Gastrocnemius medialis (tissue), 4 donors: ENCODE data around the gene ZNF805. TPM values are rescaled to one million over a fixed set of nuclear protein-coding genes. Genes with fewer than 3 reads are reported as not detected.

Experiments used
- ATAC-seq, 2 donors: fragments of 150-250 bp; one replicate each; pipeline ENCODE4 v1.9.1; 2016
- DNase-seq, 2 donors: peaks; one replicate each; pipeline ENCODE4 v3.0.0-alpha.2; 2019
- H3K27ac ChIP-seq, 4 donors: fragments of 200-600 bp; sonication (generic); 1 replicate in 1 of 4; 2 replicates in 3 of 4; pipeline ENCODE4 v1.5.1; 2016 to 2018; ENCODE audit warnings: mild to moderate bottlenecking in 2 of 4, moderate library complexity in 1 of 4
- H3K27me3 ChIP-seq, 3 donors: fragments of 200-600 bp; sonication (generic) in 2 of 3; 1 replicate in 1 of 3; 2 replicates in 2 of 3; pipeline versions ENCODE4 v1.5.1 to v1.6.0; 2016 to 2019; ENCODE audit warnings: mild to moderate bottlenecking in 1 of 3, moderate library complexity in 1 of 3
- H3K36me3 ChIP-seq, 2 donors: fragments of 200-600 bp; sonication (generic) in 1 of 2; one replicate each; pipeline ENCODE4 v1.5.1; 2017 to 2018
- H3K4me1 ChIP-seq, 2 donors: fragments of 200-600 bp; sonication (generic) in 1 of 2; one replicate each; pipeline ENCODE4 v1.5.1; 2016 to 2017; ENCODE audit warnings: mild to moderate bottlenecking in 2 of 2
- H3K4me3 ChIP-seq, 4 donors: fragments of 200-600 bp; sonication (generic) in 3 of 4; 1 replicate in 1 of 4; 2 replicates in 3 of 4; pipeline ENCODE4 v1.5.1; 2016 to 2019; ENCODE audit warnings: mild to moderate bottlenecking in 2 of 4
- H3K9me3 ChIP-seq, 3 donors: fragments of 200-600 bp; sonication (generic) in 2 of 3; 1 replicate in 1 of 3; 2 replicates in 2 of 3; pipeline ENCODE4 v1.5.1; 2016 to 2019
- POLR2A ChIP-seq, 2 donors: fragments of 450-650 bp; IDR thresholded peaks; one replicate each; pipeline ENCODE4 v1.6.1; 2017; ENCODE audit warnings: antibody characterized with exemption in 2 of 2, mild to moderate bottlenecking in 2 of 2, moderate library complexity in 2 of 2
- in situ Hi-C, 4 donors: fragments of 200-750 bp; cut with MboI; loops; one replicate each; pipeline versions ENCODE4 v1.15.0 to v1.8.0; 2017; ENCODE audit warnings: low sequenced_read_pairs in 4 of 4
- intact Hi-C: fragments of 100-400 bp; cut with DNase I; formaldehyde crosslinking; loops from one replicate; pipeline ENCODE4 v1.15.1; 2023; ENCODE audit warnings: low total_unique reads
- total RNA-seq, 4 donors: library from RNA; depleted of rRNA; stranded (reverse); fragments of >200 nt; gene quantifications; one replicate each; pipeline versions ENCODE4 v1.1.0 to v1.2.3, GENCODE V29; 2016
- TF ChIP-seq, protein P1 (sequence below), 5 experiments: fragments of 450-650 bp in 3 of 5; fragments of 200-600 bp in 2 of 5; sonication (generic) in 2 of 5; IDR thresholded peaks in 4 of 5; conservative IDR thresholded peaks in 1 of 5; 1 replicate in 4 of 5; 2 replicates in 1 of 5; pipeline ENCODE4 v1.5.1; 2016 to 2019; ENCODE audit warnings: antibody characterized with exemption in 5 of 5, mild to moderate bottlenecking in 3 of 5, moderate library complexity in 3 of 5

ZNF805 gene
- total RNA-seq, 4 donors from 2014 or later: 9.3 to 20.2 (median 14.8) TPM

DNA sequence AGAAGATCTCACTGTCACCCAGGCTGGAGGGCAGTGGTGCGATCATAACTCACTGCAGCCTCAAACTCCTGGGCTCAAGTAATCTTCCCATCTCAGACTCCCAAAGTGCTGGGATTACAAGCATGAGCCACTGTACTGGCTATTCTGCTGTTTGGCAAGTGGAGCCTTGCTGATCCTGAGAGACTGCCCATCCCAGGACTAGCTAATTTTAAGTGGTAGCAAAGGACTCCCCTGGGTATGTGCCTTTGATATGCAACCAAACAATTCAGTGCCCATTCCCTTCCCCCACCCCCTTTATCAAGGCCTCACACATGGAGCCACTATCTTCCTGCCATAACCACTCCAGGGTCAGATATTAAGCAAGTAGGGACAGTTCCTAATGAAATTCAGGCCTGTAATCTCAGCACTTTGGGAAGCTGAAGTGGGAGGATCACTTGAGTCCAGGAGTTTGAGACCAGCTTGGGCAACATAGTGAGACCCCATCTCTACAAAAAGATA is 22.9 kb downstream of the ZNF805 start:
- ATAC-seq: no peak

DNA sequence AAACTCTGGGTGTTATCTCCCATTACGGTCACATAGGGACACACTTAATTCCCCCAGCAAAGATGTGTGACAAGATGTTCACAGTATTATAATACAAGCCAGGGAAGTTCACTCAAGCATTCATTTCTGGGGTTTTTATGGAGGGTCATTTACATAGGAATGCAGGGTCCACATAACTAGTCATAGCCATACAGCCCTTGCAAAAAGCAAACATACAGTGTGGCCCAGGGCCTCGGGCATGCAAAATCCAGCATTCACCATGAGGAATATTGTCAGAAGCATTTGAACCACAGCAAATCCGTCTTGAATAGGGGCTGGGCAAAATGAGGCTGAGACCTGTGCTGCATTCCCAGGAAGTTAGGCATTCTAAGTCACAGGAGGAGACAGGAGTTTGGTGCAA is 26.9 kb downstream of the ZNF805 start:
- ATAC-seq: no peak
- in situ Hi-C loops: no loop called here
- no peak overlapping the region for H3K27ac ChIP-seq
- no peak overlapping the region for H3K4me3 ChIP-seq
- H3K9me3 ChIP-seq: no peaks in the 10 kb centered on the region
- no peaks in the 10 kb centered on the region for H3K4me1 ChIP-seq
- TF ChIP-seq, protein P1, sequence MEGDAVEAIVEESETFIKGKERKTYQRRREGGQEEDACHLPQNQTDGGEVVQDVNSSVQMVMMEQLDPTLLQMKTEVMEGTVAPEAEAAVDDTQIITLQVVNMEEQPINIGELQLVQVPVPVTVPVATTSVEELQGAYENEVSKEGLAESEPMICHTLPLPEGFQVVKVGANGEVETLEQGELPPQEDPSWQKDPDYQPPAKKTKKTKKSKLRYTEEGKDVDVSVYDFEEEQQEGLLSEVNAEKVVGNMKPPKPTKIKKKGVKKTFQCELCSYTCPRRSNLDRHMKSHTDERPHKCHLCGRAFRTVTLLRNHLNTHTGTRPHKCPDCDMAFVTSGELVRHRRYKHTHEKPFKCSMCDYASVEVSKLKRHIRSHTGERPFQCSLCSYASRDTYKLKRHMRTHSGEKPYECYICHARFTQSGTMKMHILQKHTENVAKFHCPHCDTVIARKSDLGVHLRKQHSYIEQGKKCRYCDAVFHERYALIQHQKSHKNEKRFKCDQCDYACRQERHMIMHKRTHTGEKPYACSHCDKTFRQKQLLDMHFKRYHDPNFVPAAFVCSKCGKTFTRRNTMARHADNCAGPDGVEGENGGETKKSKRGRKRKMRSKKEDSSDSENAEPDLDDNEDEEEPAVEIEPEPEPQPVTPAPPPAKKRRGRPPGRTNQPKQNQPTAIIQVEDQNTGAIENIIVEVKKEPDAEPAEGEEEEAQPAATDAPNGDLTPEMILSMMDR (IDR thresholded peaks at IDR 0.05 in 4 of 5, conservative IDR thresholded peaks at IDR 0.05 in 1 of 5): no peak
- no peak for TF ChIP-seq POLR2A (IDR thresholded peaks at IDR 0.05)
- intact Hi-C loops: no loop called here
- no peak for DNase-seq
- H3K27me3 ChIP-seq: no peaks in the 10 kb centered on the region
- H3K36me3 ChIP-seq: peaks cover 0 to 18% of the 10 kb centered on the region in 2 donors

More for the DNA sequence above, 22.9 kb downstream of the ZNF805 start:
- Histone ChIP-seq H3K36me3 (peaks cover 0 to 33% of the 10 kb centered on the region in 2 donors), H3K27ac (no peak overlapping the region), H3K4me1 (no peaks in the 10 kb centered on the region), H3K27me3 (no peaks in the 10 kb centered on the region), H3K9me3 (no peaks in the 10 kb centered on the region), H3K4me3 (no peak overlapping the region)
- TF ChIP-seq POLR2A (IDR thresholded peaks at IDR 0.05): no peak
- TF ChIP-seq, protein P1 (IDR thresholded peaks at IDR 0.05 in 4 of 5, conservative IDR thresholded peaks at IDR 0.05 in 1 of 5): no peak
- intact Hi-C loops: no loop called here
- in situ Hi-C loops: no loop called here
- DNase-seq: no peak

DNA sequence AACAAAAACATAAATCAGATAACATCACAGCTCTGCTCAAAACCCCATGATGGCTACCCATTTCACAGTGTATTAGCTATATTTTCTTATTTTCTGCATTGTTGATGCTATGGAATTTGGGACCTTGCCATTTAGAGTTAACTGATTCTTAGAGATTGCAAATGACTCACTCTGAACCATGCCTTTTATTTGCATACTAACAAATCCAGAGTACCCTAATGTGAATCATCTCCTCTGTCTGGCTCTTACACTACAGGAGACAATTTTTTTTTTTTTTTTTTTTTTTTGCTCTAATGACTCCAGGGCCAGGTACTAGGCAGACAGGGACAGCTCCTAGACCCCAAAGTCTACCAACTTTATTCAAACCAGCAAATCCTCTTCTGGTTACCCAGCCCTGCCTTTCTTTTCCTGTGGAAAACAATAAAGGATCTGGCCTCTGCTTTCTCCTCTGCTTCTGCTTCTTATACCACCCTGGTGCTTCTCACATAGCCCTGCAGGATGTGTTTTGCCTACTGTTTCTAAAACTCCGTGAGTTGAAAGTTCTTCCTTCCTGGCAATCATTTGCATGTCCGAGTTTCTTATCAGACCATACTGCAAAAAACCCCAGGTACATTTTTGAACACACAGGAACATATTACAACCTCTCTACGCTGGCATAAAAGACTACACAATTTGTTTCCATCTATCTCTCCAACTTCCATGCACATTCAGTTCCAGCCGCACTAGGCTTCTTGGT is 29.3 kb downstream of the ZNF805 start:
- intact Hi-C loops: no loop called here
- TF ChIP-seq, protein P1 (IDR thresholded peaks at IDR 0.05 in 4 of 5, conservative IDR thresholded peaks at IDR 0.05 in 1 of 5): no peak
- no peak for TF ChIP-seq POLR2A (IDR thresholded peaks at IDR 0.05)
- H3K9me3 ChIP-seq: no peaks in the 10 kb centered on the region
- no peak overlapping the region for H3K27ac ChIP-seq
- peaks cover 0 to 18% of the 10 kb centered on the region in 2 donors for H3K36me3 ChIP-seq
- DNase-seq (no peak), ATAC-seq (no peak)
- H3K27me3 ChIP-seq: no peaks in the 10 kb centered on the region
- in situ Hi-C loops: no loop called here
- no peak overlapping the region for H3K4me3 ChIP-seq
- H3K4me1 ChIP-seq: no peaks in the 10 kb centered on the region

DNA sequence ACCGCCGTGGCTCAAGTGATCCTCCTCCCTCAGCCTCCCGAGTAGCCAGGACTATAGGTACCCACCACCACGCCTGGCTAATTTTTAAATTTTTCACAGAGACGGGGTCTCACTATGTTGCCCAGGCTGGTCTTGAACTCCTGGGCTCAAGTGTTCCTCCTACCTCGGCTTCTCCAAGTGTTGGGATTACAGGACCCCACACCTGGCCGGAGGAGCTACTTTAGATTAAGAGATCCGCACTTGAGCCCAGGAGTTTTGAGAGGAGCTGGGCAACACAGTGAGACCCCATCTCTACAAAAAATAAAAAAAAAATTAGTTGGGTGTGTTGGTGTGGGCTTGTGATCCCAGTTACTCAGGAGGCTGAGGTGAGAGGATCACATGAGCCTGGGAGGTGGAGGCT is 30.8 kb downstream of the ZNF805 start:
- Histone ChIP-seq H3K27me3 (no peaks in the 10 kb centered on the region), H3K27ac (no peak overlapping the region), H3K4me3 (no peak overlapping the region), H3K36me3 (peaks cover 0 to 17% of the 10 kb centered on the region in 2 donors), H3K9me3 (no peaks in the 10 kb centered on the region), H3K4me1 (no peaks in the 10 kb centered on the region)
- ATAC-seq (no peak), DNase-seq (no peak)
- in situ Hi-C loops: no loop called here
- TF ChIP-seq POLR2A (IDR thresholded peaks at IDR 0.05): no peak
- TF ChIP-seq, protein P1 (IDR thresholded peaks at IDR 0.05 in 4 of 5, conservative IDR thresholded peaks at IDR 0.05 in 1 of 5): no peak
- intact Hi-C loops: no loop called here
